ENCODE measurements around the gene KCNT1. TPM values are rescaled to one million over a fixed set of nuclear protein-coding genes. Genes with fewer than 3 reads are reported as not detected.

Gene KCNT1
- total RNA-seq, 1 experiment from 2014 or later, result not detected

- no peak for DNase-seq (ENCODE audit: low spot score)
Measured at GRCh38 chr9:135765416-135765815, 63.4 kb downstream of the KCNT1 start.

- DNase-seq (ENCODE audit: low spot score), result no peak
Measured at GRCh38 chr9:135766251-135766650, 64.3 kb downstream of the KCNT1 start.

- no peak for DNase-seq (ENCODE audit: low spot score)
Measured at GRCh38 chr9:135766707-135767106, 64.7 kb downstream of the KCNT1 start.

- no peak for DNase-seq (ENCODE audit: low spot score)
Measured at GRCh38 chr9:135768516-135769218, 66.7 kb downstream of the KCNT1 start.

- no peak for DNase-seq (ENCODE audit: low spot score)
Measured at GRCh38 chr9:135769489-135770202, 67.7 kb downstream of the KCNT1 start.

- DNase-seq (ENCODE audit: low spot score), result no peak
Measured at GRCh38 chr9:135770203-135770535, 68.2 kb downstream of the KCNT1 start.

GRCh38 chr9:135770771-135771170, 68.8 kb downstream of the KCNT1 start:
- no peak for DNase-seq (ENCODE audit: low spot score)

GRCh38 chr9:135771401-135772051, 69.5 kb downstream of the KCNT1 start:
- no peak for DNase-seq (ENCODE audit: low spot score)

GRCh38 chr9:135772056-135772646, 70.2 kb downstream of the KCNT1 start:
- peak; percentile 24 for DNase-seq (ENCODE audit: low spot score)

- DNase-seq (ENCODE audit: low spot score), result no peak
Measured at GRCh38 chr9:135772702-135773493, 70.9 kb downstream of the KCNT1 start.

GRCh38 chr9:135773530-135774238, 71.7 kb downstream of the KCNT1 start:
- no peak for DNase-seq (ENCODE audit: low spot score)

GRCh38 chr9:135774239-135774747, 72.3 kb downstream of the KCNT1 start:
- DNase-seq (ENCODE audit: low spot score), result no peak

GRCh38 chr9:135774794-135775525, 73.0 kb downstream of the KCNT1 start:
- DNase-seq (ENCODE audit: low spot score), result no peak

- DNase-seq (ENCODE audit: low spot score), result no peak
Measured at GRCh38 chr9:135775911-135776310, 73.9 kb downstream of the KCNT1 start.

GRCh38 chr9:135776893-135777622, 75.1 kb downstream of the KCNT1 start:
- no peak for DNase-seq (ENCODE audit: low spot score)

- no peak for DNase-seq (ENCODE audit: low spot score)
Measured at GRCh38 chr9:135777623-135778177, 75.7 kb downstream of the KCNT1 start.

- DNase-seq (ENCODE audit: low spot score), result no peak
Measured at GRCh38 chr9:135778421-135778820, 76.4 kb downstream of the KCNT1 start.

GRCh38 chr9:135779571-135779970, 77.6 kb downstream of the KCNT1 start:
- DNase-seq (ENCODE audit: low spot score), result no peak

- no peak for DNase-seq (ENCODE audit: low spot score)
Measured at GRCh38 chr9:135780086-135780485, 78.1 kb downstream of the KCNT1 start.

Data from HT-29 (cell line).